Hematopoietic multipotent progenitor cell treated with erythropoietin and hydrocortisone succinate and interleukin-3 and kit ligand, for 17 days (in vitro differentiated cells): ENCODE results near the gene LAMA2.

Experiments used
- DNase-seq: peaks from one replicate; pipeline ENCODE4 v3.0.0-alpha.2; 2015; ENCODE audit warnings: low spot score

LAMA2 gene

GRCh38 chr6:129451187-129451586 lies 568.2 kb downstream of the LAMA2 start:
- no peak for DNase-seq

- DNase-seq, result no peak
Observed at GRCh38 chr6:129453073-129453472, 570.1 kb downstream of the LAMA2 start.

- no peak for DNase-seq
Observed at GRCh38 chr6:129454488-129454887, 571.5 kb downstream of the LAMA2 start.

- DNase-seq, result no peak
Observed at GRCh38 chr6:129455126-129455769, 572.3 kb downstream of the LAMA2 start.

GRCh38 chr6:129460221-129460620 lies 577.3 kb downstream of the LAMA2 start:
- DNase-seq, result no peak

GRCh38 chr6:129469070-129469662 lies 586.2 kb downstream of the LAMA2 start:
- DNase-seq, result no peak

GRCh38 chr6:129472239-129472638 lies 589.3 kb downstream of the LAMA2 start:
- DNase-seq, result no peak

GRCh38 chr6:129473546-129473945 lies 590.6 kb downstream of the LAMA2 start:
- no peak for DNase-seq

GRCh38 chr6:129475477-129476247 lies 592.7 kb downstream of the LAMA2 start:
- no peak for DNase-seq

- no peak for DNase-seq
Observed at GRCh38 chr6:129476248-129476564, 593.3 kb downstream of the LAMA2 start.

GRCh38 chr6:129476810-129477209 lies 593.9 kb downstream of the LAMA2 start:
- no peak for DNase-seq

GRCh38 chr6:129478379-129478778 lies 595.4 kb downstream of the LAMA2 start:
- DNase-seq, result no peak

GRCh38 chr6:129481706-129482105 lies 598.8 kb downstream of the LAMA2 start:
- no peak for DNase-seq

- DNase-seq, result no peak
Observed at GRCh38 chr6:129485746-129486145, 602.8 kb downstream of the LAMA2 start.

GRCh38 chr6:129486327-129486726 lies 603.4 kb downstream of the LAMA2 start:
- no peak for DNase-seq

- no peak for DNase-seq
Observed at GRCh38 chr6:129488313-129488712, 605.4 kb downstream of the LAMA2 start.

- no peak for DNase-seq
Observed at GRCh38 chr6:129489215-129489765, 606.4 kb downstream of the LAMA2 start.

GRCh38 chr6:129490521-129491255 lies 607.8 kb downstream of the LAMA2 start:
- peak; percentile 11 for DNase-seq

GRCh38 chr6:129491436-129491835 lies 608.5 kb downstream of the LAMA2 start:
- no peak for DNase-seq

GRCh38 chr6:129492260-129492659 lies 609.3 kb downstream of the LAMA2 start:
- no peak for DNase-seq

- no peak for DNase-seq
Observed at GRCh38 chr6:129493354-129493902, 610.5 kb downstream of the LAMA2 start.

- DNase-seq, result no peak
Observed at GRCh38 chr6:129494099-129494498, 611.2 kb downstream of the LAMA2 start.
